ENCODE data around the gene PID1.

DNA sequence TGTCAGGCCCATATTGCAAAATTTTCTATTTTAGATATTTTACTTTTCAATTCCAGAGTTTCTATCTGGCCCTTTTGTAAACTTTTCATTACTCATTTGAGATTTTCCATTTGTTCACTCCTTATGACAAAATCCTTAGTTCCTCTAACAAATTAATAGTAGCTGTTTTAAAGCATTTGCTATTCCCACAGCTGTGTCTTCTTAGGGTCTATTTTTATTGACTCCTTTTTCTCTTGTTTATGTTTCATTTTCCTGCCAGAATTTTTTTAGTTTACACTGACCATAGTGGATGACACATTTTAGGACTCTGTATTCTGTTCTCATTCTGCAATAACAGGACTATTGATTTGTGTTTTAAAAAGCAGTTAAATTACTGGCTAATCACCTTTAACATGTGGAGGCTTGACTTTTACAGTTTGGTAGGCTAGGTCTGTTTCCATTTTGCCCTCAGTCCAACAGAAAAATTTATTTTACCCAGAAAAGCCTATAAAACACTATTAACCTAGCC, 30.0 kb downstream of the PID1 start:
- TF ChIP-seq YY1 (IDR thresholded peaks at IDR 0.05; ENCODE audit: insufficient read depth, insufficient read length) (no peak), ZNF274 (IDR thresholded peaks at IDR 0.05; ENCODE audit: low read depth, low read length) (no peak)
